ENCODE data around the gene OVOL2.

Gene OVOL2

DNA sequence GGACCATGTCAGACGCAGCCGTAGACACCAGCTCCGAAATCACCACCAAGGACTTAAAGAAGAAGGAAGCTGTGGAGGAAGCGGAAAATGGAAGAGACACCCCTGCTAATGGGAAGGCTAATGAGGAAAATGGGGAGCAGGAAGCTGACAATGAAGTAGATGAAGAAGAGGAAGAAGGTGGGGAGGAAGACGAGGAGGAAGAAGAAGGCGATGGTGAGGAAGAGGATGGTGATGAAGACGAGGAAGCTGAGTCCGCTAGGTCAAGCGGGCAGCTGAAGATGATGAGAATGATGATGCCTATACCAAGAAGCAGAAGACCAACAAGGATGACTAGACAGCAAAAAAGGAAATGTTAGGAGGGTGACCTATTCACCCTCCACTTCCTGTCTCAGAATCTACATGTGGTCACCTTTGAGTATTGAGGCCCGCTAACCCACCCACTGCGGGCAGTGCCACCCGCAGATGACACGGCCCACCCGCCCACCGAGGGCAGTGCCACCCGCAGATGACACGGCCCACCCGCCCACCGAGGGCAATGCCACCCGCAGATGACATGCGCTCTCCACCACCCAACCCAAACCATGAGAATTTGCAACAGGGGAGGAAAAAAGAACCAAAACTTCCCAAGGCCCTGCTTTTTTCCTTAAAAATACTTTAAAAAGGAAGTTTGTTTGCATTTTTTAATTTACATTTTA is 45.6 kb downstream of the OVOL2 start:
- DNase-seq, result no peak

DNA sequence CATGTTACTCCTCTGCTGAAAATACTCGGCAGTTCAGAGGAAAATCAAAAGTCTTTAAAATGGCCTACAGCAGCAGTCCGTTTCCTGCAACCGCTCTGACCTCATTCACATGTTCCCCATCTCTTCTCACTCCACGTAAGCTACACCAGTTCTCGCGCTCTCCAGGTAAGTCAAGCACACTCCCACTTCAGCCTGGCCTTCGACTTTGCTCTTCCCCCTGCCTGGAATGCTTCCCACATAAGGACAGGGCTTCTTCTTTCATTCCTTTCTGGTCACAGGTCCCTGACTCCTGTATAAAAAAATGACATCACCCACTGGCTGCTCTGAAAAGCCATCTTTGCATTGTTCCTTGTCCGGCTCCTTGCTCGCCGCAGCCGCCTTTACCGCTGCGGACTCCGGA is 46.2 kb downstream of the OVOL2 start:
- DNase-seq, result no peak

DNA sequence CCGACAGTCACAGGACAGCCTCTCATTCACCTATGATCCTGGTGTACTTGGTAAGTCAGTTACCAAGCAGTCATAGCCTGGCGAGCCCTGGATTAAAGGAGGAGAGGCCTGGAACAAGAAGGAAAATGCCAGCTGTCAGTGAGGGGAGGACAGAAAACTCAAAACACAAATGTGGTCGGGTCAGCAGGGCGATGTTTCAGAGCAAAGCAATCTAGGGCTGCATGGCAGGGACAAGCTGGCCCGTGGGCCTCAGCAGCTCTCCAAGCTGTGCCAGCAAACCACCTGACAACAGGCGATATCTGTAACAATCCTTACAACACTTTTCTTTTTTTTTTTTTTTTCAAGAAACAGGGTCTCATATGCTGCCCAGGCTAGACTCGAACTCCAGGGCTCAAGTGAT is 48.6 kb downstream of the OVOL2 start:
- no peak for DNase-seq

DNA sequence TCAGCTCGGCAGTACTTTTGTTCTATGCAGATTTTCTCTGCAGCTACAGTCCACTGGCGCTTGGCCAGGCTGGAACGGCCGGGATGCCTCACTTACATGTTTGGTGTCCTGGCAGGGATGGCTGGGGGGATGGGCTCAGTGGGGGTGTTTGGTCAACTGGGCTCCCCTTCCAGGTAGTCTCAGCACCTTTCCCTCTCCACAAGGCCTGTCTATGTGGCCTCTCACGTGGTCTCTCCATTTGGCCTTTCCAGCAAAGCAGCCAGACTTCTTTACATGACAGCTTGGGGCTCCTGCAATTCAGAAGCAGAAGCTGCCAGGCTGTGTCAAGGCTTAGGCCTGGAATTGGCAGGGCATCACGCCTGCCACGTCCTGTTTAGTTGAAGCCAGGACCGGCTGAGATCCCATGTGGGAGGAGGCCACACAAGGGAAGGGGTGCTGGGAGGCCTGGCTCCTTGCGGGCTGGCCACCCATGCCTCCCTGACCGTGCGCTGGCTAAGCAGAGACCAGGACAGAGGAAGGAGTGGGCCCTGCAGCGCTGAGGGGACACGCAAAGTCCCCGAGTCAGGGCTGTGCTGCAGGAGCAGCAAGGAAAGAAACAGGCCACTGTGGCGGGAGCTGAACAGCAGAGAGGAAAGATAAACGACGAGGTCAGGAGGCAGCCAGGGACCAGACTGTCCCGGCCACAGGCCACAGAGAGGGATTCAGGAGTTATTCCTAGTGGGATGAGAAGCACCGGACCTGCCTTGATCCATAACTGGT is 50.0 kb downstream of the OVOL2 start:
- DNase-seq, result no peak

DNA sequence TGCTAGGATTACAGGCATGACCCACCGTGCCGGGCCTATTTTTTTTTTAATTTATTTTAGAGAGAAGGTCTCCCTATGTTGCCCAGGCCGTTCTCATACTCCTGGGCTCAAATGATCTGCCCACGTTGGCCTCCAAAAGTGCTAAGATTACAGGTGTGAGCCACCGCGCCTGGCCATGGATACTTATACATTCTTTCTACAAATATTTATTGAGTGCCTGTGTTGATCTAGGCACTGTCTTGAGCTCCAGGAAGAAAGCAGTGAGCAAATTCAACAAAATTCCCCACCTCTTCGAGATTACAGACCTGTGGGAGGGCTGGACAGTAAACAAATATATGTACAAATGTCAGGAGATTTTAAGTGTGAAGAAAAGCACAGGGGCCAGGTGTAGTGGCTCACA is 51.0 kb downstream of the OVOL2 start:
- DNase-seq, result no peak

DNA sequence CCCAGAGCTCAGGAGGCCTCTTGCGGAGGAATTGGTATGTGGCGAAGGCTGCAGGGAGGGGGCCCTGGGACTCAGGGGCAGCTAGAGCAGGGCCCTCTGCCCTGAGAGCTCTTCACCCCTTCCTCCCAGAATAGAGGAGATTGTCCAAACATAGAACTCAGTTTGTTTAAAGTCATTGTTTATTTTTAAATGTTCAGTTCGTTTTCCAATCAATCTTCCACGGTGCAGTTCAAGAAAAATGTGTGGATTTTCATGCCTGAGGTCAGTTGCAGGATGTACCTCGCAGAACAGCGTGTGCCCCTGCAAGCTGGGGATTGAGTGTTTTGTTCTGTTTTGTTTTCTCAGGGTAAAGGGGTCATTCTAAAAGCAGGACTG is 51.7 kb downstream of the OVOL2 start:
- no peak for DNase-seq

DNA sequence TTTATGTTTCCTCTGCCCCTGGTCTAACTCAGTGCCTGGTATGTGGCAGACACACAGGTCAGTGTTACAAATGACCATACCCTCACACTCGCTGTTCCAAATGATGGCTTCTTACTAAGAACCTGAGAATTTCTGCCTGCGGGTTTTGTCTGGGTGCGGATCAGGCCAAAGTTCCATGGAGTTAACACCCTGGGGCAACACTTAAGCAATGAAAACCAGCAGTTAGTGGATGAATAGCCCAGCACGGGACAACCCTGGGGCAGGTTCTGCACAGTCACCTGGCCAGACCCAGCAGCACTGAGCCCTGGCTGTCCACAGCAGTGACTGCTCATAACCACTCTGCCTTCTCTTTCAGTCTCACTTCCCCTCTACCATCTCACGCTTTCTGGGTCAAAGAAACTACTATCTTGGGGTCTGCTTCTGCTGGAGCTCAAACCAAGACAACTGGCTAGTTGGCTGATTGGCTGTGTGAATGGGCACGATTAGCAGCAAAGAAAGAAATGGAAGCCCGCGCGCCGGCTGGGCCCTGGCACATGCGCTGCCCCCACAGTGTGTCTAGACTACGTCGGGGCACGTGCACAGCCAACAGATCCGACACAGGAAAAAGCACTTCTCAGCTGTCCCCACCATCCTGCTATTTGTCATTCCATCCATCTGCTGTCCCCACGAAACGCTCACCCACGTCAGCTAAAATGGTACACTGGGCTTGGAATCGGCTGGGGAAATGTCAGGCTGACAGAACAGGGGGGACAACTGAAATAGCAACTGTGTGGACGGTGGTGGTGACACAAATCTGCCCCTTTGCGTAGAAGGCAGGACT is 52.3 kb downstream of the OVOL2 start:
- DNase-seq, result peak in 1 of 2 donors; percentile 8

DNA sequence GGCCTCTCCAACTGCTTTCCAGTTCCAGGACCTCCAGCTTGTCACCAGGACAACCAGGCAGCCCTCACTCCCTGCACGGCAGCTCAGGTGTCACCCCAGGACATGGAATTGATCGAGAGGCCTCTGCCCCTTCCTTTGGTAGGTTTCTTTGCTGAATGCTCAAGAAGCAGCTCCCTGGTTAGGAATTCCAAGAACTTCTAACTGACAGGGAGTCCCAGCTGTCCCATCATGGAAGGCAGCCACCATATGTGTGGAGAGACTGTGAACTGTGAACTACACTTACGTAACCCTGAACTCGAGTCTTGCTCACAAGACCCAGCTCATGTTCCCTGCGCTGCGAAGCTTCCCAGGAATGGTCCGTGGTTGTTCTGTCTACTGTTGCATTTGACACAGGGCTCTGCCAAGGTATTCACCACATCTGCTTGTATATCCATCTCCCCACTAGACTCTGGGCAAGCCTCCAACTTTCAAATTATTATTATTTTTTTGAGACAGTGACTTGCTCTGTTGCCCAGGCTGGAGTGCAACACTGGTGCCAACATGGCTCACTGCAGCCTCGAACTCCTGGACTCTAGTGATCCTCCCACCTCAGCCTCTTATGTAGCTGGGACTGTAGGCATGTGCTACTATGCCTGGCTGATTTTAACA is 53.2 kb downstream of the OVOL2 start:
- DNase-seq, result no peak

DNA sequence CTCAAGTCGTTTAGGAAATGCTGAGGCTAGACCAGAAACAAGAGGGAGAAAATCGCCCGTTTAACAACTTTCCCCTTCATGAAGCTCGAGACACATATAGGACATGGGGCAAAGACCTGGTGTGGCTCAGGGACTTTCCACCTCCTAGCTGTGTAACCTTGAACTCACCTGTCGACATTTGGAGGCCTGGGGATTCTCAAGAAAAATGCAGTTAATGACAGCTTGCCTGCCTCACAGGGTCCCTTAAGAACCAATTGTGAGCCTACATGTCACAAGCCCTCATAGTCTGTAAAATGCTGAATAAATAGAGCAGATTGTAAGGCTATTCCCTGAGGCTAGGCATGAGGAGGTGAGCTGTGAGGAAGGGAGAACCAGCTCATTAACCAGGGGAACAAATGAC is 53.8 kb downstream of the OVOL2 start:
- no peak for DNase-seq

DNA sequence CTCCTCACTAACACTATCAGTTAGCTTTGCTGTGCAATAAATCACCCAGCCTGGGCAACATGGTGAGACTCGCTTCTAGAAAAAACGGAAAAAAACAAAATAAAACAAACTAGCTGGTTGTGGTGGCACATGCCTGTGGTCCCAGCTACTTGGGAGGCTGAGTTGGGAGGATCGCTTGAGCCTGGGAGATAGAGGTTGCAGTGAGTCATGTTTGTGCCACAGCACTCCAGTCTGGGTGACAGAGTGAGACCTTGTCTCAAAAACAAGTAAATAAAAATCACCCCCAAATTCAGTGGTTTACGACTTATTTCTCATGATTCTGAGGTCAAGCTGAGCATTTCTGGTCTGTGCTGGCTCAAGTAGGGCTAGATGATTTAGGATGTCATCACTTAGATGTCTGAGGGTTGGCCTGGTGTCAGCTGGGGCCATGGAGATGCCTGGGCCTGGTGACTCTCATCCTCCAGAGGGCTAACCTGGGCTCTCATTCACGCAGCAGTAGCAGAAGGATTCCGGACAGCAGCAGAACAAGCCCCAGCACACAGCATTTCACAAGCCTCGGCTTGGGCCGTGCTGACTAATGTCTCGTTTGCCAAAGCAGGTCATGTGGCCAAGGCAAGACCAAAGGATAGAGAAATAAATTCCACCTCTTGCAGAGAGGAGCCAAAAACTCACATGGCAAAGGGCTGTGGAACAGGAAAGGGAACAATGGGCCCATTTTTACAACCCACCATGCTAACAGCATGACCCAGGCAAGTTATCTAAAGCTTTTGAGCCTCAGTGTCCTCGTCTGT is 56.4 kb downstream of the OVOL2 start:
- DNase-seq, result no peak

DNA sequence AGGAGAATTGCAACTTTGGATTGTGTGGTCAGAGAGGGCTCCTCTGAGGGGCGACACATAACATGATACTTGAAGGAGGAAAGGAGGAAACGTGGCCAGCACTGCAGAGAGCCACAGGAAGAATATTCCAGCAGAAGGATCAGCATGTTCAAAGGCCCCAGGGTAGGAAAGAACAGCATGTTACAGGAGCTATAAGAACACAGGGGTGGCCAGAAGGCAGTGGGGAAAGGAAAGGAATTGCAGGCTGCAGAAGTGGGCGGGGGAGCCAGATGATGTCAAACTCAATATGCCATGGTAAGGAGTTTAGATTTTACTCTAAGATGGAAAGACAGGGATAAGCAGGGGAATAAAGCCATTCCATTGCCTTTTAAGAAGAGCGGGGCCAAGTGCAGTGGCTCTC is 58.1 kb downstream of the OVOL2 start:
- DNase-seq, result no peak

DNA sequence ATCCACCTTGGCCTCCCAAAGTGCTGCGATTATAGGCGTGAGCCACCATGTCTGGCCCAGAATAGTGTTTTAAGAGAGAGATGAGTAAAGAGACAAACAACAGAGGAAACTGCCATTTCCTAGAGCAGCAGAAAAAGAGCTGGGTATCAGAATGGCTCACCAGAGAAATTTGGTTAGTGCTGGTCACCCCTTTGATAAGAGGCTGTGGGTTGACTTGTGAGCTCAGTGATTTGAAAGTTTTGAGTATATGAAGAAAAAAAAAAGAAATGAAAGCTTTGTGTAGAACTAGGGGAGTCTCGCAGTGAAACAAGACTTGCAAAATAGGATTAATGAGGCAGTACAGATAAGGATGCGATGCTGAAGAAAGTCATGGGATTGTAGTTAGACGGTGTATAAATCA is 59.3 kb downstream of the OVOL2 start:
- DNase-seq, result no peak

DNA sequence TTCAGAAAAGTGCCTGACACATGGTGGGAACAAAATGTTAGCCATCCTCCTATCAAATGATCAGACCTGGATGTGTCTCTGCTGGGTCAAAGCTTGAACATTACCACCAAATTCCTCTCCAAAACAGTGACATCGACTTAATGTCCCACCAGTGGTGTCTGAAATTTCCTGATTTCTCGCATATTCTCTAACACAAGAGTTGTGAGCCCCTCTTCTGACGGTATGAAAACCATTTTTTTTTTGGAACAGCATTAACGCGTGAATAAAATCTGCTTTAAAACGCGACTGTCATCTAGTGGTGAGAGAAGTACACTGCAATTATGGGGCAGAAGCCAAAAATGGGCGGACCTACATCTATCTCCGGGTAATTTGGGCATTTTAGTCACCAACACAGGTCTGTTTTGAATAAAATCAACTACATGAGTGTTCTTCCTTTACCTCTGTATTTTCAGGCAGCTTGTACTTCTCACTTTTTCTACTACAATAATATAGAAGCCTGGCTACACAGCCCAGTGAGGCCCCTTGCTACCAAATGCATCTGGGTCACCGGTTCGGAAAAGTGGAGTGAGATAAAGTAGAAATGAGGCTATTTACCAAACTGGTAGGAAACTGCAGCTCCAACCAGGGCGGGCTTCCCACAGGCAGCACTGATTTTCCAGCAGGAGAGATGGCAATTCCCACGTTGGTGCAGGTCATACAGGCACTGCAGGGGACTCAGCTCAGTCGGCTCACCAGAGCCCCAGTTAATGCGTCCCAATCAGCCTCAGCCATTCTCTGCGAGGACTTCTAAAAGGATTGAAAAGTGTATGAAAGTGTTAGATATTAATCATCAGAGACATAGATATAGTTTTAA is 61.5 kb downstream of the OVOL2 start:
- DNase-seq, result peak; percentile 54 to 76

DNA sequence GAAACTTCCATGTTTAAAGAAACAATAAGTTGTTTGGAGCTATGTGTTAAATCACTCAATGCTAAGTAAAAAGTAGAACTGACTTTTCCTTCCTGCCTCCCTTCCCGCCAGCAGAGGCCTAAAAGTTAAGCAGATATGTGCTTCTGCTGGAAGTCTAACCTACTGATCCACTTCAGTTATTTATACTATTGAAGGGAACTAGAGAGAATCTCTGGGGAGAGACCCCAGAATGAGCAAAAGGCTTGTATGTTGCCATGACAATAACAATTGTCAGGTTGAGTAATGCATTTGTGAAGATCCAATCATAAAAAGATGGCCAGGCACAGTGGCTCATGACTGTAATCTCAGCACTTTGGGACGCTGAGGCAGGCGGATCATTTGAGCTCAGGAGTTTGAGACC is 64.2 kb downstream of the OVOL2 start:
- DNase-seq, result no peak

DNA sequence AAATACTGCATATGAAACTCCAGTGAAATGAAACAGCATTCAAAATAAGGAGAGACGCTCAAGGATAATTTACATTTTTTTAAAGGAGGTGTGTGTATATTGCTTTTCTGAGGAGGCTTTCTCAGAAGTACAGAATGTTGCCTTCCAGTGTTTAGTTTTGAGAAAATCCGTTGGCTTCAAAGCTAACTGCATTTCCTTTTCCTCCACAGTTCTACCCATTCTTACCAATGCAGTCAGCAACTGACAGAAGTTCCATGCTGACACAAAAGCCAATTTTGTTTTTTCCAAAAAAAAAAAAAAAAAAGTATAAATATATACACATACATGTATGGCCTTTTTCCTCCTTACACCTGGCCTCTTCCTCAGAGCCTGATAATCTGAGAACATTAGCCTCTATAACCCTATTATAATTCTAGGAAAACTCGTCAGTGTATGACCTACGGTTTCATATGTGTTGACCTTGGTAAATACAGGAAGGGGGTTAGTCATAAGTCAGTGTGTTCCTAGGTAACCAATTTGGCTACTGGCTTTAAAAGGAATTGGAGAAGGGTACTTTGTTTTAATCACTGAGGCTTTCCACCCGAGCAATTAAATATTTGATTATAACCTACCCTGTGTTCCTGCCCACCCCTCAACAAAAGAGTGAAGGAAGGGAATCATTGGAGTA is 64.7 kb downstream of the OVOL2 start:
- no peak for DNase-seq

DNA sequence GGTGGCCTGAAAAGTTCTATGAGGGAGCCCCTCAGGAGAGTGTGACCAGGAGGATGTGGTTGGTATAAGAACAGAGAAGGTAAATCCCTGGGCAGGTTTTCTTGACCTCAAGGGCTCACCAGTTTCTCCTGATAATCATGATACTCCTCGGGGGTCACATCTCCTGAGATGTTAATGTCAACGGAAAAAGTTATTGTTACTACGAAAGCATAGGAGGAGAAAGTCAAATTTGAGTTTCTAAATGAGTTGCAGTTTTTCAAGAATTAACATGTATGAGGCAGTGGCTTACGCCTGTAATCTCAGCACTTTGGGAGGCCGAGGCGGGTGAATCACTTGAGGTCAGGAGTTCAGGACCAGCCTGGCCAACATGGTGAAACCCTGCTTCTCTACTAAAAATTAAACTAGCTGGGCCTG is 65.5 kb downstream of the OVOL2 start:
- no peak for DNase-seq

DNA sequence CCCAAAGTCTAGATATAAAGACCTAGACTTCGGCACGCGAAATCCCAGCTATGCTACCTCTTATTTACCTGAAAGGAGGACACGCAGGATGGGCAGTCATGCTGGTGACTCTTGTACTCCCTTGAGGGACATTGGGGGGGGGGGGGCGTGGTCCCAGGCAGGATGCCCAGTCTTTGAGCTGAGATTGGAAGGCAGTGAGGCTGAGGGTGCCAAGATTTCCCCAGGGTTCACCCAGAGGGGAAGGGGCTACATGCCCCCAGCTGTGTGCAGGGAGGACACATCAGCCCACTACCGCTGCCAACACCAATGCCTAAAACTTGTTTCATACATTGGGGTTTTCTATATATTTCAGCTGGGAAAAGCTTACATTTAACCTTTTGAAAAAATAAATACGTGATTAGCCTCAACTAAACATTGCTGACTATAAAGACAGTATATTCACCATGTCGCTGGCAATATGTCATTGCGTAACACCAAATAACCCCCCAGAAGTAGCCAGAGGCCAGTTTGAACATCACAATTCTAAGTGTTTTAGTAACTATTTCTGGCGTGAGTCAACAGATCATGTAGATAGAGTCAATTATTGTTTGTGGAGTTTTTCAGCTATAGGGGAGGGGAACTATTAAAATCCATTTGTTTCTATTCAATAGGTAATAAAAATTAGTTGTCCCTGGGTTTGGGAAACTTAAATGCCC is 67.3 kb downstream of the OVOL2 start:
- DNase-seq, result no peak

DNA sequence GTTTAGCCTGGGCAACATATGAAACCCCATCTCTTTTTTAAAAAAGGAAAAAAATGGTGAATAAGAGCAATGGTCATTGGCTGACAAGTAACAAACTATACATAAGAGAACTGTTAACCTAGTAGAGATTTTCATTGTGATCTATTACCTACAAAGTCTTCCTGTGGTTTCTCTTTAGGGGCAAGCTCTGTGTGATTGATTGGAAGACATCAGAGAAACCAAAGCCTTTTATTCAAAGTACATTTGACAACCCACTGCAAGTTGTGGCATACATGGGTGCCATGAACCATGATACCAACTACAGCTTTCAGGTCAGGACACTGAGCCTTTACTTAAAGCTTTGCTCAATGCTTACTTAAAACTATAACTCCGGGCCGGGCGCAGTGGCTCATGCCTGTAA is 69.7 kb downstream of the OVOL2 start:
- no peak for DNase-seq

DNA sequence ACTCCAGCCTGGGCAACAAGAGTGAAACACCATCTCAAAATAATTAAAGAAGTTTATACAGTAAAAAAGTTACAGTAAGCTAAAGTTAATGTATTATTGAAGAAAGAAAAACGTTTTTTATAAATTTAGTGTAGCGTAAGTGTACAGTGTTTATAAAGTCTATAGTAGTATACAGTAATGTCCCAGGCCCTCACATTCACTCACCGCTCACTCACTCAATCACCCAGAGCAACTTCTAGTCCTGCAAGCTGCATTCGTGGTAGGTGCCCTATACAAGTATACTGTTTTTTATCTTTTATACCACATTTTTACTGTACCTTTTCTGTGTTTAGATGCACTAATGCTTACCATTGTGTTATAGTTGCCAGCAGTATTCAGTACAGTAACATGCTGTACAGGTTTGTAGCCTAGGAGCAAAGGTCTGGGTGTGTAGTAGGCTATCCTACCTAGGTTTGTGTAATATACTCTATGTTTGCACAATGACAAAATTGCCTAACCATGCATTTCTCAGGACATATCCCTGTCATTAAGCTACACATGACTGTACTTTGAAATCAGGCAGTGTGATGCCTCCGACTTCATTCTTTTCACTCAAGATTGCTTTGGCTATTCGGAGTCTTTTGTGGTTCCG is 72.2 kb downstream of the OVOL2 start:
- DNase-seq, result no peak

DNA sequence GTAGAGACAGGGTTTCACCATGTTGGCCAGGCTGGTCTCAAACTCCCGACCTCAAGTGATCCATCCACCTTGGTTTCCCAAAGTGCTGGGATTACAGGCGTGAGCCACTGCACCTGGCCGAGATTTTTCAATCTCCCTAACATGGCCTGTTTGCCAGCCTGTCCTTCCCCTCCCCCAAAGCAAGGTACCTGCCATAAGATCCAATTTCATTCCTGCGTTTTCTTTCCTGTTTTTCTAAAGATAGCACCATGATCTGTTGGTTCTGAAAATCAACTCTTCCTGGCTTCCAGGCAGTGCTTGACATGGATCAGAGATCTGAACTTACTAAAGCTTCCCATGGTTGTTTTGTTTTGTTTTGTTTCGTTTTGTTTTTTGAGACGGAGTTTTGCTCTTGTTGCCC is 81.4 kb downstream of the OVOL2 start:
- DNase-seq, result no peak
